Measurements from ENCODE around the gene IFFO2. TPM values are rescaled to one million over a fixed set of nuclear protein-coding genes. Genes with fewer than 3 reads are reported as not detected.
A peak's percentile ranks its signal among the peaks of the same experiment; 100 is the strongest.
"Not testable (repeated sequence)": the region's sequence is repeated elsewhere in the genome, so short reads cannot be mapped to it uniquely, and the experiment has no call there.

The IFFO2 gene
- total RNA-seq, 1 experiment from 2014 or later: 15.3 TPM

DNA sequence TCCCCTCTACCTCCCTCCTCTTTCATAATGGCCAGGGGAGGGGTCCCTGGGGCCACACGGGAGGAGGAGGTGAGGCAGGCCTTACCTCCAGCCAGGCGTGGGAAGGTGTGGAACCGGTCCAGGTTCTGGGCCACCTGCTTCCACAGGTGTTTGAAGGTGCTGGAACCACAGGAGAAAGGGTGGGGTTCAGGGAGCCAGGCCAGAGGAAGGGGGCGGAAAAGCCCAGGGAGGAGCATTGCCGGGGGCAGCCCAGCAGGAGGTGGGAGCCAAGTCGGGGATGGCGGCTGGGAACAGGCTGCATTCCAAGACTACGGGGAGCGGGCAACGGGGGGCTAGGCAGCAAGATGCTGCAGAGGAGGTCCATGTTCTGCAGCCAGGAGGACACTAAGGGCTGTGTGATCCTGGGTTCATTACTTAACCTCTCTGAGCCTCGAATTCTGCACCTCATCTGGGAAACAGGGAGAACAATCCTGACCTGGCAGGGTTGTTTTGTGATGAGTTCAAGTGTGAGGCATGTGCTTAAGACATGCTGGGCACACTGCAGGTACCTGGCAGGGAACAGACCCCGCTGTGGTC, 77.2 kb downstream of the IFFO2 start:
- no peak for DNase-seq (ENCODE audit: low read depth in 1 of 2, low spot score in 2 of 2)
- H3K27ac ChIP-seq: no peak overlapping the region
- 0 out of 2 replicates have a peak, but pooled peaks cover 2% of the 10 kb centered on the region for H3K36me3 ChIP-seq
- no peaks in the 10 kb centered on the region for H3K9me3 ChIP-seq (replicated peaks)
- H3K4me3 ChIP-seq: no peak overlapping the region
- H3K27me3 ChIP-seq (replicated peaks): no peaks in the 10 kb centered on the region
- no peaks in the 10 kb centered on the region for H3K4me1 ChIP-seq (replicated peaks)

DNA sequence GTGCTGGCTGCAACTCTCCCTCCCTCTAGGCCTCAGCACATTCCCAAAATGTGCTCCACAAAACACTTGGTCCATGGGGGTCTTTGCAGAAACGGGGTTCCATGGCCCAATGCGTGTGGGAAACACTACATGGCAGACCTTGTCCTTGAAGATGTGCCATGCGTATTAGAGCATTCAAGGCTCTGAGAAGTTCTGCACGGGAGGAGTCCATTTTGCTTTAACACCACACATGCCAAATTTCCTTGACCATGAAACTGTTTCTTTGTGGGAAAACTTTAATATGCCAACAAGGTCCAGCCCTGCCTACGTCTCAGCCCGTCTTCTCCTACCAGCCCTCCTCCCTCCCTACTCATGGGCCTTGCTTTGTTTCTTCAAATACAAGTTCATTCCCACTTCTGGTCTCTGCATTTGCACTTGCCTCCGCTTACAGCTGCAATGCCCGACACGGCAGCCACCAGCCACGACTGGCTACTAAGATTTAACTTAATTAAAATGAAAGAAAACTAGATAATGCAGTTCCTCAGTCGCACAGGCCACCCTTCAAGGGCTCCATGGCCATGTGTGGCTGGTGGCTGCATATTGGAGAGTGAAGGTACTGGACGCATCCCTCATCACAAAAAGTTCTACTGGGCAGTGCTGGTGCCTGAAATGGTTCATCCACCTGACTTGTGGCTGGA, 77.8 kb downstream of the IFFO2 start:
- H3K36me3 ChIP-seq: 0 out of 2 replicates have a peak, but pooled peaks cover 2% of the 10 kb centered on the region
- H3K27ac ChIP-seq: no peak overlapping the region
- no peaks in the 10 kb centered on the region for H3K27me3 ChIP-seq (replicated peaks)
- DNase-seq (ENCODE audit: low read depth in 1 of 2, low spot score in 2 of 2): no peak
- H3K9me3 ChIP-seq (replicated peaks): no peaks in the 10 kb centered on the region
- H3K4me3 ChIP-seq: no peak overlapping the region
- H3K4me1 ChIP-seq (replicated peaks): no peaks in the 10 kb centered on the region

DNA sequence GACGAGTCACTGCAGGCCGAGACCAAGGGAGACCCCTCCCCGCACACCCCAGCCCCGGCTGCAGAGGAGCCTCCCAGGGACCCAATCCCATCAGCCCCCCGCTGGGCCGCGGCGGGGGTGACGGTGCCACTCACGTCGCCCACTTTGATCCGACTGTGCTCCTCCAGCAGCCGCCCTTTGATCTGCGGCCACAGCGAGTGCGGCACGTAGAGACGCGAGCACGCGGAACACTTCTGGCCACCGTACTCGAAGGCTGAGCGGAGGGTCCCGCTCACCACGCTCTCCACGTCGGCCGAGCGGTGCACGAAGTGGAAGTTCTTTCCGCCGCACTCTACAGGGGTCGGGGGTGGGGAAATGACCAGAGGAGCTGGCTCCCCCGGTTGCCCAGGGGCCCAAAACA, 79.2 kb downstream of the IFFO2 start:
- no peak overlapping the region for H3K4me3 ChIP-seq
- no peak overlapping the region for H3K27ac ChIP-seq
- no peaks in the 10 kb centered on the region for H3K4me1 ChIP-seq (replicated peaks)
- H3K27me3 ChIP-seq (replicated peaks): no peaks in the 10 kb centered on the region
- H3K36me3 ChIP-seq: no peaks in the 10 kb centered on the region
- DNase-seq (ENCODE audit: low read depth in 1 of 2, low spot score in 2 of 2): no peak
- no peaks in the 10 kb centered on the region for H3K9me3 ChIP-seq (replicated peaks)

DNA sequence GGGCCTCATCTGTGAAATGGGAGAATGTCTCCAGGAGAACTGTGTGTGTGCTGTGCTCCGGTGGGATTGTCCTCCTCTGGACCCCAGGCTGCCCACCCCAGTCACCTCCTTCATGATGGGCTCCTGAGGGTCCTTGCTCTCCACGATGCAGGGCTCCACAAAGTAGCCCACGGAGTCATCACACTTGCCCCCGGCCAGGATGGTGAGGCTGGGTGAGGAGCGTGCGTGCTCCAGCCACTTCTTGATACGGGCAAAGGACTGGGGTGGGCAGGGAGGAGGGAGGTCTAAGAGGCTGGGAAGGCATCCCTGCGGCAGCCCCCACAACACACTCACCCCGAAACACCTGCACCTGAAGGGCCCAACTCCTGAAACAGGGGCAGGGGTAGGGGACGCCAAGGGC, 80.3 kb downstream of the IFFO2 start:
- no peaks in the 10 kb centered on the region for H3K4me1 ChIP-seq (replicated peaks)
- no peak overlapping the region for H3K4me3 ChIP-seq
- no peak for DNase-seq (ENCODE audit: low read depth in 1 of 2, low spot score in 2 of 2)
- H3K36me3 ChIP-seq: no peaks in the 10 kb centered on the region
- H3K9me3 ChIP-seq (replicated peaks): no peaks in the 10 kb centered on the region
- H3K27ac ChIP-seq: no peak overlapping the region
- H3K27me3 ChIP-seq (replicated peaks): no peaks in the 10 kb centered on the region

- Histone ChIP-seq H3K36me3 (no peaks in the 10 kb centered on the region), H3K27ac (no peak overlapping the region), H3K4me1 (replicated peaks) (no peaks in the 10 kb centered on the region), H3K9me3 (replicated peaks) (no peaks in the 10 kb centered on the region), H3K4me3 (no peak overlapping the region), H3K27me3 (replicated peaks) (no peaks in the 10 kb centered on the region)
- DNase-seq (ENCODE audit: low read depth in 1 of 2, low spot score in 2 of 2): no peak
Observed at GRCh38 chr1:18875796-18876128, 80.7 kb downstream of the IFFO2 start.

DNA sequence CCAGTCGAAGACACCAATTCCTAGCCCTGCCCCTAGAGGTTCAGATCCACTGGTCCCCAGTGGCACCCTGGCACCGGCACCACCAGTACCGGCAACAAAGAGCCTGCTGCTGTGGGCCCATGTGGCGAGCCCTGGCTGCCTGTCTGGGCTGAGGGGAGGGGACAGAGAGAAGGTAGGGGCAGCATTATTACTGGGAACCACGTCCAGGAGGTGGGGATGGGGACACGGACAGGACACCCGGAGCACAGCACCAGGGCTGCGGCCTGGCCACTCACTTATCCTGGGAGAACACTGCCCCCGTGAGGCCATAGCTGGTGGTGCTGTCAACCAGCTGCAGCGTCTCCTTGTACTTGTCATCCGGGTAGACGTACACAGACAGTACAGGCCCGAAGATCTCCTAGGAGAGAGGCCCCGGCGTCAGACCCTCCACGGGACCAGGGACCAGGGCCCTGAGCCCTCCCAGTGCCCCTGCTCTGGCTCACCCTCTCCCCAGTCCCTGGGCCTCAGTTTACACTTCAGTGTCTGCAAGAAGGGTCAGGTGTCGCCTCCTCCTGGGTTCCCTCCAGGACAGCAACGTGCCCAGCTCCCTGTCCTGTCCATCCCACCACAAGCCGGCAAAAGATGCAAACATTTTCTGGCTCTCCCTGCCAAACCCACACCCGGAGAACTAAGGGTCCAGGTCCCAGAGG, 81.2 kb downstream of the IFFO2 start:
- Histone ChIP-seq H3K9me3 (replicated peaks) (no peaks in the 10 kb centered on the region), H3K4me3 (no peak overlapping the region), H3K36me3 (no peaks in the 10 kb centered on the region), H3K27me3 (replicated peaks) (no peaks in the 10 kb centered on the region), H3K4me1 (replicated peaks) (no peaks in the 10 kb centered on the region), H3K27ac (no peak overlapping the region)
- DNase-seq (ENCODE audit: low read depth in 1 of 2, low spot score in 2 of 2): peak; percentile 58 to 86

DNA sequence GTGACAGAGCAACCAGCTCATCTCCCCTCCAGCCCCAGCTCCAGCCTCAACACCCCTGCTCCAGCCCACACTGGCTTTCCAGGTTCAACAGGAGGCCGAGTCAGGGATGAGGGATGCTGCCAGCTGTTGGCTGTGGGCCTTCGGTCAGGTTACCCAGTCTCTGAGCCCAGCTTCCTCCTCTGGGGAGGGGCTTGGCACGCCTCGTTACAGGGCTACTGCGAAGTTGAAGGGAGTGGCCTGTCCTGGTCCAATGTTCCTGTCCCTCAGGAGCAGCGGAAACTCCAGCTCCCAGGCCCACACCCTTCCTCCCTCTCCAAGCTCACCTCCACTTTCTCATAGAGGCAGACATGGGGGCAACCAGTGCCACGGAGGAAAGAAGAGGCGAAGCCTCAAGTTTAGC, 81.9 kb downstream of the IFFO2 start:
- H3K27me3 ChIP-seq (replicated peaks): no peaks in the 10 kb centered on the region
- no peak for DNase-seq (ENCODE audit: low read depth in 1 of 2, low spot score in 2 of 2)
- H3K36me3 ChIP-seq: no peaks in the 10 kb centered on the region
- H3K27ac ChIP-seq: no peak overlapping the region
- H3K4me1 ChIP-seq (replicated peaks): no peaks in the 10 kb centered on the region
- no peaks in the 10 kb centered on the region for H3K9me3 ChIP-seq (replicated peaks)
- no peak overlapping the region for H3K4me3 ChIP-seq

DNA sequence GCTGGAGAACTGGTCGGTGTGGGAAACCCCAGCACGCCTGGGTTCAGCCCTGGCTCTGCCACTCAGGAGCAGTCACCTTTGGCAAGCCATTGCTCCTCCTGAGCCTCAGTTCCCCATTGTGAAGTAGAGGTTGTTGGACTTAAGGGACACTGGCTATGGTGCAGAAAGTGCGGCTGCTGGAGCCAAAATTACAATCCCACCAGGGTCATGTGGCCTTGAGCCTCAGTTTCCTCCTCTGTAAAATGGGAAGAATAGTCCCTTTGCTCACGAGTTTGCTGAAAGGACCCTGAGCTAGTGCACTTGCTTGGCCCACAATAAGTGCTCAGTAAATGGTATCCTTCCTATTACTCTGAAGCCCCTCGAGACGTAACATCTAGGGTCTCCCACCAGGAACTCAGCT, 82.4 kb downstream of the IFFO2 start:
- Histone ChIP-seq H3K4me1 (replicated peaks) (no peaks in the 10 kb centered on the region), H3K27ac (no peak overlapping the region), H3K36me3 (no peaks in the 10 kb centered on the region), H3K4me3 (no peak overlapping the region), H3K27me3 (replicated peaks) (0 out of 2 replicates have a peak, but pooled peaks cover 2% of the 10 kb centered on the region), H3K9me3 (replicated peaks) (no peaks in the 10 kb centered on the region)
- DNase-seq (ENCODE audit: low read depth in 1 of 2, low spot score in 2 of 2): no peak

DNA sequence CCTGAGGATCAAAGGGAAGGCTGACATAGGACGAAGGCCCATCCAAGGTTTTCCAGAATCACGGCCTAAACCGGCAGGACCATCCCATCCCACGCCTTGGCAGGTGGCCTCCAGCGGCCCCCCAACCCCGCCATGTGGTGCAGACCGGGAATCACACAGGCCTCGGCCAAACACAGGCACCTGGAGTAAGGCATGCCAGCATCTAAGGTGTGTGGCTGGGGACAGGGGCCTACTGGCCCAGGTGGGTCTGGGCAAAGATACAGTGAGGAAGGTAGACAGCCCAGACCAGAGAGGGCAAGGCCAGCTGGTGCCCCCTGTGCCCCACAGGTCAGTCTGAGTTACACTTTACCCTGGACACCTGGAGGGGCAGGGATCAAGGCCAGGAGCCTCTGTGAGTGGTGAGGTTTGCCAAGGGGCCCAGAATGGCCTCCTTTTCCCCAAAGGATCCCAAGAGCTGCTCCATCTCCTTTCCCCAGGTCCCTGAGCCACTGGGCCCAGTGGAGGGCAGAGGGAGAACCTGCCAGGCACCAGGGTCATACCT, 84.3 kb downstream of the IFFO2 start:
- H3K27ac ChIP-seq: no peak overlapping the region
- H3K9me3 ChIP-seq (replicated peaks): no peaks in the 10 kb centered on the region
- H3K4me3 ChIP-seq: no peak overlapping the region
- peaks cover 15% of the 10 kb centered on the region for H3K27me3 ChIP-seq (replicated peaks)
- H3K4me1 ChIP-seq (replicated peaks): no peaks in the 10 kb centered on the region
- H3K36me3 ChIP-seq: no peaks in the 10 kb centered on the region
- DNase-seq (ENCODE audit: low read depth in 1 of 2, low spot score in 2 of 2): no peak

DNA sequence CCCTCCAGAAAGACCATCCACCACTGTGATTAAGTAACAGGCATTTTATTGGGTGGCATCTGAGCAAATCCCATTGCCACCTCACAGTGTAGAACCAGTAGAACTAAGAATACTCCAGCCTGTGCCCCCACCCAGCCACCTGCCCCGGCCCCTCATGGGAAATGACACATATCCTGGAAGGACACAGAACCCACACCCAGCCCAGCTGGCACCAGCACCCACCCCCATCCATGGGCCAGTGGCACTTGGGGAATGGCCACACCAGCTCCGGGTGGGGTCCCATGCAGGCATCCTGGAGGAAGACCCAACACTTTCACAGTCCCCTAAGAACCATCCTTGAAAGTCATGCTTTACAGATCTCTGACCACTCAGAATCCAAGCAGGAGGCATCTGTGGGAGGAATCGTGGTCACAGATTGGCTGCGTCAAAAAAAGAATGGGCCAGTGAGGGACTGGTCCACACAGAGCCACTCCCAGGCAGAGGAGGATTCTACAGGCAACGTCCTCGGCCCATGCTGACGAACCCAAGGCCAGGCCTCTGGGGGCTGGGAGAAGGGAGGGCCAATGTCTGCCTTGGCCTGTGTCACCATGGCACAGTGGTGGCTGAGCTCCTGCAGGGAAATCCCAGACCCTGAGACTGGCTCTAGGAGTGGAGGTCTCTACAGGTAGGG, 84.9 kb downstream of the IFFO2 start:
- Histone ChIP-seq H3K4me1 (replicated peaks) (no peaks in the 10 kb centered on the region), H3K27ac (no peak overlapping the region), H3K36me3 (no peaks in the 10 kb centered on the region), H3K9me3 (replicated peaks) (no peaks in the 10 kb centered on the region), H3K4me3 (no peak overlapping the region), H3K27me3 (replicated peaks) (peaks cover 20% of the 10 kb centered on the region)
- DNase-seq (ENCODE audit: low read depth in 1 of 2, low spot score in 2 of 2): no peak

- Histone ChIP-seq H3K27ac (no peak overlapping the region), H3K9me3 (replicated peaks) (no peaks in the 10 kb centered on the region), H3K27me3 (replicated peaks) (peaks cover 24% of the 10 kb centered on the region), H3K4me3 (no peak overlapping the region), H3K36me3 (no peaks in the 10 kb centered on the region), H3K4me1 (replicated peaks) (no peaks in the 10 kb centered on the region)
- DNase-seq (ENCODE audit: low read depth in 1 of 2, low spot score in 2 of 2): no peak
Observed at GRCh38 chr1:18870957-18871356, 85.5 kb downstream of the IFFO2 start.

GRCh38 chr1:18870595-18870865, 85.9 kb downstream of the IFFO2 start:
- H3K27me3 ChIP-seq (replicated peaks): peaks cover 26% of the 10 kb centered on the region
- not testable (repeated sequence) for H3K36me3 ChIP-seq; H3K27ac ChIP-seq; H3K9me3 ChIP-seq (replicated peaks); H3K4me3 ChIP-seq; H3K4me1 ChIP-seq (replicated peaks); DNase-seq (ENCODE audit: low read depth in 1 of 2, low spot score in 2 of 2)

- peaks cover 31% of the 10 kb centered on the region for H3K27me3 ChIP-seq (replicated peaks)
- H3K36me3 ChIP-seq: no peaks in the 10 kb centered on the region
- no peak overlapping the region for H3K27ac ChIP-seq
- no peaks in the 10 kb centered on the region for H3K4me1 ChIP-seq (replicated peaks)
- no peak overlapping the region for H3K4me3 ChIP-seq
- H3K9me3 ChIP-seq (replicated peaks): no peaks in the 10 kb centered on the region
- DNase-seq (ENCODE audit: low read depth in 1 of 2, low spot score in 2 of 2): no peak
Observed at GRCh38 chr1:18869847-18870594, 86.5 kb downstream of the IFFO2 start.
